PC-3 (cell line): ENCODE measurements around the gene HOXD1.

ENCODE experiments used
- CTCF ChIP-seq: fragments of 300-600 bp; sonication (generic); conservative IDR thresholded peaks from 2 replicates; pipeline ENCODE4 v1.5.1; 2017; ENCODE audit warnings: antibody characterized with exemption, low read depth, mild to moderate bottlenecking, low read length
- EZH2phosphoT487 ChIP-seq: fragments of 300-600 bp; sonication (generic); IDR thresholded peaks from 2 replicates; pipeline ENCODE4 v1.6.1; 2018; ENCODE audit warnings: mild to moderate bottlenecking, antibody characterized with exemption, low read length, borderline replicate concordance

GRCh38 chr2:176174824-176175708 lies 13.4 kb upstream of the HOXD1 start:
- TF ChIP-seq CTCF (no peak), EZH2phosphoT487 (no peak)
